ENCODE results near the gene RASGEF1B. TPM values are rescaled to one million over a fixed set of nuclear protein-coding genes. Genes with fewer than 3 reads are reported as not detected.

The RASGEF1B gene
- total RNA-seq, 4 donors from 2014 or later = 23.1 to 80.1 (median 29.5) TPM

- no peak for TF ChIP-seq CTCF (IDR thresholded peaks at IDR 0.05; ENCODE audit: low read depth)
Observed at GRCh38 chr4:81405900-81406401, 65.8 kb downstream of the RASGEF1B start.

DNA sequence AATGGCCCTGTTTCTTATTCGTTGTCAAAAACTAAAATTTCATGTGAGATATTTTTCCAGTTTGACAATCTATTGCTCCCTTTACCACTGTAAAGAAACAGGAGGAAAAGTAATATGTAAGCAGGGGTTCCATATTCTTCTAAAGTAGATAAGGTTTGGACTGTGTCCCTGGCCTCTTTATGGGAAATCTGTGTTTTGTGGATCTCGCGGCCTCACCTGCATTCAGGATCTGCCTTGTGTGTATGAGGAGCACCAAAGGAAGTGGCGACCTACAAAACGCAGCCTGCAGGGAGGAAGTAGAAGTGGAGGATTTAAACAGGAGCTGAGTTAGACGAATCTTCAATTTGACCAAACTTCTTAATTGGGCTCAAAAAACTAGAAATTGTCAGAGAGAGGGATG lies 67.0 kb downstream of the RASGEF1B start:
- no peak for TF ChIP-seq CTCF (IDR thresholded peaks at IDR 0.05; ENCODE audit: low read depth)

DNA sequence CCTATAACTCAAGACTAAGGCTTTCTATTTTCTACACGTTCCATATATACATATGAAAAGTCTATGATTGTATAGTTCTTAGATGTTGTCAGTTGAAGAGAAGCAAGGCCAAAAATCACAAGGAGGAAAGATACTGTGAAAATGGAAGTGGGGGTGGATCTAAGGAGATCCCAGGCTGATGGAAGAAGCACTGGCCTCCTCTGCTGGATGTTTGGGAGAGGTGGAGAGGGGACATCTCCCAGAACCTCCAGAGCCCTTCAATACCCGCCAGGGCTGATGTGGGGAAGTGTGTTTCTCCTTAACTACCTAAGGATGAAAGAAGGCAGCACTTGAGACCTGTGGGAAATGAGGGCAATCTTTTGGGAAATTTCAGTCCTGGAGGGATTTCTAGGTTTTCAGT lies 67.4 kb downstream of the RASGEF1B start:
- TF ChIP-seq CTCF (IDR thresholded peaks at IDR 0.05; ENCODE audit: low read depth) = no peak

DNA sequence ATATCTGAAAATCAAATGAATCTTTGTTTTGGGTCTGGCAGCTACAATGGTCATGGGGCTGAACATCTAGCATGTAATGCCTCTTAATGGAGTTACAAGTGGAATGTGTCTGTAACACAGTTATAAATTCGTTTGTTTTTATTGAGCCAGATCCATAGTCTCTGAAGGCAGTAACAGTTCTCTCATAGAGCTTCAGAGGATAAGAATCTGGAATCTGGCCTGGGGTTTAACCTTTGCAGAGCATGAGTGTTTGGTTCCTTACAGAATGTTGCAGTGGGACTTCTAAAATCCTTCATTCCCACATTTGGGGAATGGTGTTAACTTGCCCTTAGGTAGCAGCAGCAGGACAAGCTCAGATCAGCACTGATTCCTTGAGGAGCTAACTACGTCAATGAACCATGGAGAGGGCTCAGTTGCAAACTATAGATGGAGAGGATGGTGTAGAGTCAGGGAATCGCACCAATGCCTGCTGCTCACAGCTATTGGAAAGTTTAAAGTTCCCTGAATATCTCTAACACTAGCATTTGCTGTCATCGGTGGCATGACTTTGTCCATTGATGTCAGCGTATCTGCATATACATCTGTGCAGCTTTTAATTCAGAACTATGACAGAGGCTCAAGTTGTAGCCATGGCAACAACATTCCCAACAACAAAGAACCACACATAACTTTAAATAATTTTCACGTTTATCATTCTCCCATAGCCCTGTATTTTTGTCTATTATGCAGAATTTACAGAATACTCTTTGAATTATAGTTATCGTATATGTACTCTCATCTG lies 72.2 kb downstream of the RASGEF1B start:
- no peak for TF ChIP-seq CTCF (IDR thresholded peaks at IDR 0.05; ENCODE audit: low read depth)

DNA sequence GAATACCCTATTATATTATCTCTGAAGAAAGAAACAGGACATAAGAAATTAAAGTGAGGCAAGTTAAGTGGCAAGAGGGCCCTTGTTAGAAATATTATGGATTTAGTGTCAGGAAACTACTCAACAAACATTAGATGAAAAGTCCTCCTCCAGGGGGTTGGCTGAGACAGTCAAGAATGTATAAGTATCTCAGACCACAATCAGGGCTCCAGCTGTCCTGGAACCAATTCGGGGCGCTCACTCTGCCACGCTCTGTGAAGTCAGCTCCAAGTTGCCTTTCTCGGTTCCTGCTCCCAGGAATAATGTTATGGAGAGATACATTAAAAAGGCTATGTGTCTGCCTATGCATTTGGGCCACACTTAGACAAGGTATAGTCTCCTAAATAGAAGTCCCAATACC lies 73.3 kb downstream of the RASGEF1B start:
- TF ChIP-seq CTCF (IDR thresholded peaks at IDR 0.05; ENCODE audit: low read depth) = no peak

DNA sequence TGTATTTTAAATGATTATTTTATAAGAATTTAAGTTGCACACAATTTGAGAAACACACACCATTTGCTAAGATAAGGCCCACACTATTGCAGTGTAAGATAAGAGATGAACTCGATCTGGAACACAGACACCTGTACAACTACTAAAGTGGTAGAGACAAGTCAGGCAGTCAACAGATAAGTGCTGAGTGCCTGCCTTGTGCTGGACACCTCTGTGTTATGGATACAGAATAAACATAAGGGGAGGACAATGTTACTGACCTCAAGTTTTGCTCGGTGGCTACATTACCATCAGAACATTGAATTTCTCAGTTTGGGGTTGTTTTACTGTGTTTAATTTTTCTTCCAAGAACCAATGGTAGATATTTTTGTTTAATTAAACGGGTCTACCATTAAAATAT lies 74.1 kb downstream of the RASGEF1B start:
- no peak for TF ChIP-seq CTCF (IDR thresholded peaks at IDR 0.05; ENCODE audit: low read depth)

DNA sequence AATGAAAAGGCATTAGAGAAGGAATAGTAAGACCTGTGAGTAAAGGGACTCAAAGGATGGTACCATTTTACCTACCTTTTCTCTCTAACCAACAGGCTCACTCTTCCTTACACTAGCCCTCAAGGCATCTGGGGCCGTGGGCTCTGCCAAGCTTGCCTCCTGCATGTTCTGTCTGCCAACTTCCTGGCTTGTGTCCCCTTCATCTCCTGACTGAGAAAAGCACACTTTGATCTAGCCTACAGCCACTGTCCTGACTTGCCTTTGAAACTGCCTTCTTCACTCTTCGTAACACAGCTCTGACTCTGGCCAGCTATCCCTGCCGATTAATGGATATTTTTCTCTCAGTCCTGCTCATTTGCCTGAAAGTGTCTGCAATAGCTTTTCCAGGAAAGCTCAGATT lies 76.5 kb downstream of the RASGEF1B start:
- TF ChIP-seq CTCF (IDR thresholded peaks at IDR 0.05; ENCODE audit: low read depth) = no peak

All from subcutaneous adipose tissue (tissue), 4 donors.